GM23338 (cell line): ENCODE measurements around the gene HTR1D. TPM values are rescaled to one million over a fixed set of nuclear protein-coding genes. Genes with fewer than 3 reads are reported as not detected.

Experiments used
- ATAC-seq: fragments of 200-7000 bp; cut with Tn5 transposase; 3 replicates; pipeline ENCODE4 v1.9.1; 2020
- DNase-seq: peaks from one replicate; pipeline ENCODE4 v3.0.0-alpha.2; 2015; ENCODE audit warnings: low spot score
- H2AFZ ChIP-seq: fragments of 200-600 bp; sonication (generic); 2 replicates; pipeline ENCODE4 v1.8.0; 2016; ENCODE audit warnings: antibody characterized with exemption, mild to moderate bottlenecking, moderate library complexity
- H3F3A ChIP-seq: fragments of 200-600 bp; sonication (generic); replicated peaks from 2 replicates; pipeline ENCODE4 v1.8.0; 2017; ENCODE audit warnings: antibody characterized with exemption, mixed run types, low read depth
- H3K27ac ChIP-seq: fragments of 200-600 bp; sonication (generic); 2 replicates; pipeline ENCODE4 v1.6.1; 2016; ENCODE audit warnings: low read depth
- H3K27me3 ChIP-seq: fragments of 200-600 bp; sonication (generic); 2 replicates; pipeline ENCODE4 v1.8.0; 2016; ENCODE audit warnings: mild to moderate bottlenecking, mixed run types, moderate library complexity; ENCODE audit not compliant: insufficient read depth
- H3K36me3 ChIP-seq: fragments of 200-600 bp; sonication (generic); 2 replicates; pipeline ENCODE4 v1.8.0; 2016; ENCODE audit warnings: mild to moderate bottlenecking; ENCODE audit not compliant: insufficient read depth
- H3K4me1 ChIP-seq: fragments of 200-600 bp; sonication (generic); 2 replicates; pipeline ENCODE4 v1.8.0; 2016; ENCODE audit warnings: mild to moderate bottlenecking, moderate library complexity; ENCODE audit not compliant: insufficient read depth
- H3K4me2 ChIP-seq: fragments of 200-600 bp; sonication (generic); 2 replicates; pipeline ENCODE4 v1.7.1; 2017; ENCODE audit warnings: mixed run types
- H3K4me3 ChIP-seq: fragments of 200-600 bp; sonication (generic); 2 replicates; pipeline ENCODE4 v1.6.1; 2016; ENCODE audit warnings: mixed run types
- H3K79me2 ChIP-seq: fragments of 200-600 bp; sonication (generic); replicated peaks from 2 replicates; pipeline ENCODE4 v1.8.0; 2017; ENCODE audit warnings: mild to moderate bottlenecking; ENCODE audit not compliant: insufficient read depth
- H3K9me2 ChIP-seq: fragments of 200-600 bp; sonication (generic); 2 replicates; pipeline ENCODE4 v1.8.0; 2017; ENCODE audit not compliant: insufficient read depth
- H4K20me1 ChIP-seq: fragments of 200-600 bp; sonication (generic); replicated peaks from 2 replicates; pipeline ENCODE4 v1.8.0; 2017; ENCODE audit warnings: mild to moderate bottlenecking; ENCODE audit not compliant: insufficient read depth
- H3K27ac Mint-ChIP-seq: 2 replicates; pipeline ENCODE4 v1.8.0; 2020; ENCODE audit warnings: inconsistent platforms, mild to moderate bottlenecking, moderate library complexity, mixed read lengths
- H3K27me3 Mint-ChIP-seq: 3 replicates; pipeline ENCODE4 v1.8.0; 2022; ENCODE audit warnings: low read depth, mild to moderate bottlenecking, moderate library complexity, mixed read lengths, inconsistent platforms; ENCODE audit not compliant: insufficient read depth, poor library complexity
- H3K36me3 Mint-ChIP-seq: 3 replicates; pipeline ENCODE4 v1.8.0; 2021; ENCODE audit warnings: low read depth, mild to moderate bottlenecking, inconsistent platforms, moderate library complexity, mixed read lengths
- H3K4me1 Mint-ChIP-seq: 3 replicates; pipeline ENCODE4 v1.8.0; 2020; ENCODE audit warnings: mild to moderate bottlenecking, inconsistent platforms, mixed read lengths
- H3K4me3 Mint-ChIP-seq: 3 replicates; pipeline ENCODE4 v1.8.0; 2021; ENCODE audit warnings: moderate library complexity, mild to moderate bottlenecking, inconsistent platforms, mixed read lengths
- H3K9me3 Mint-ChIP-seq: 3 replicates; pipeline ENCODE4 v1.8.0; 2020; ENCODE audit warnings: moderate library complexity, mild to moderate bottlenecking, inconsistent platforms, mixed read lengths
- CREB1 ChIP-seq: fragments of 250-450 bp; sonication (Bioruptor Pico); IDR thresholded peaks from 2 replicates; pipeline ENCODE4 v1.5.0; 2020; ENCODE audit warnings: low read depth, mild to moderate bottlenecking, moderate library complexity
- ETS1 ChIP-seq: IDR thresholded peaks from 2 replicates; pipeline ENCODE4 v1.6.1; 2016; ENCODE audit warnings: antibody characterized with exemption
- EZH2phosphoT487 ChIP-seq: fragments of 200-600 bp; sonication (generic); IDR thresholded peaks from one replicate; pipeline ENCODE4 v1.8.1; 2018; ENCODE audit warnings: antibody characterized with exemption; ENCODE audit not compliant: unreplicated experiment
- JUNB ChIP-seq: IDR thresholded peaks from one replicate; pipeline ENCODE4 v1.6.1; 2016; ENCODE audit warnings: antibody characterized with exemption; ENCODE audit not compliant: unreplicated experiment
- NANOG ChIP-seq: IDR thresholded peaks from 2 replicates; pipeline ENCODE4 v1.6.1; 2016; ENCODE audit warnings: antibody characterized with exemption, borderline replicate concordance
- POLR2AphosphoS5 ChIP-seq: IDR thresholded peaks from 2 replicates; pipeline ENCODE4 v1.6.1; 2016; ENCODE audit warnings: antibody characterized with exemption, low read depth
- REST ChIP-seq: IDR thresholded peaks from one replicate; pipeline ENCODE4 v1.6.1; 2018; ENCODE audit warnings: antibody characterized with exemption; ENCODE audit not compliant: unreplicated experiment
- ZNF114 ChIP-seq: fragments of 250-450 bp; sonication (Bioruptor Pico); IDR thresholded peaks from 2 replicates; pipeline ENCODE4 v1.5.0; 2020; ENCODE audit warnings: mild to moderate bottlenecking, moderate library complexity
- ZNF331 ChIP-seq: fragments of 250-450 bp; sonication (Bioruptor Pico); IDR thresholded peaks from 2 replicates; pipeline ENCODE4 v1.5.0; 2020; ENCODE audit warnings: low read depth, mild to moderate bottlenecking, moderate library complexity
- polyA plus RNA-seq: library from polyadenylated mRNA; unstranded; fragments of >200 nt; fragmentation: Nextera tagmentation; extraction: Ambion mirVana; gene quantifications from 2 replicates; pipeline ENCODE4 v1.2.1, GENCODE V29; 2016
- total RNA-seq: library from RNA; depleted of rRNA; stranded (reverse); fragments of >200 nt; shearing (Covaris generic); gene quantifications from 2 replicates; pipeline ENCODE4 v1.2.3, GENCODE V29; 2014
- TF ChIP-seq, protein P1 (sequence below), 2 experiments: fragments of 200-600 bp in 1 of 2; sonication (generic) in 1 of 2; conservative IDR thresholded peaks; 2 replicates each; pipeline versions ENCODE4 v1.5.1 to v1.6.1; 2016 to 2017; ENCODE audit warnings: antibody characterized with exemption in 2 of 2, low read depth in 2 of 2, mild to moderate bottlenecking in 2 of 2, moderate library complexity in 1 of 2

Gene HTR1D
- total and polyA plus RNA-seq, 2 experiments from 2014 or later: 2.4 to 4.1 TPM

DNA sequence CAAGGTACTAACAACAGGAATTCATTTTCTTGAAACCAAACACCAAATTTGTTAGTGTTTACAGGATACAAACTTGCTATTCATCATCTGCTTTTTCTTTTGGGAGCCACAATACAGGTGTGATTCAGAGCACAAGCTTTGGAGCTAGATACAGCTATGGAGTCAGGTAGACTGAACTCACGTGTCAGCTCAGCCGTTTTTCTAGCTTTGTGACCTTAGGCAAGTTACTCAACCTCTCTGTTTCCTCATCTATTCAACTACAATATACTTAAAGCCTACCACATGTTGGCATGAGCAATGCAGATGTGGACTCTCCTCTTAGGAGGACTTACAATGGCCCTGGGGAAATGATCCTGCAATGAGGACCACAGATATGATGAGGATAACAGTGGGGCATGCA is 6.3 kb downstream of the HTR1D start (continued):
- no peak for TF ChIP-seq REST
- TF ChIP-seq, protein P1, sequence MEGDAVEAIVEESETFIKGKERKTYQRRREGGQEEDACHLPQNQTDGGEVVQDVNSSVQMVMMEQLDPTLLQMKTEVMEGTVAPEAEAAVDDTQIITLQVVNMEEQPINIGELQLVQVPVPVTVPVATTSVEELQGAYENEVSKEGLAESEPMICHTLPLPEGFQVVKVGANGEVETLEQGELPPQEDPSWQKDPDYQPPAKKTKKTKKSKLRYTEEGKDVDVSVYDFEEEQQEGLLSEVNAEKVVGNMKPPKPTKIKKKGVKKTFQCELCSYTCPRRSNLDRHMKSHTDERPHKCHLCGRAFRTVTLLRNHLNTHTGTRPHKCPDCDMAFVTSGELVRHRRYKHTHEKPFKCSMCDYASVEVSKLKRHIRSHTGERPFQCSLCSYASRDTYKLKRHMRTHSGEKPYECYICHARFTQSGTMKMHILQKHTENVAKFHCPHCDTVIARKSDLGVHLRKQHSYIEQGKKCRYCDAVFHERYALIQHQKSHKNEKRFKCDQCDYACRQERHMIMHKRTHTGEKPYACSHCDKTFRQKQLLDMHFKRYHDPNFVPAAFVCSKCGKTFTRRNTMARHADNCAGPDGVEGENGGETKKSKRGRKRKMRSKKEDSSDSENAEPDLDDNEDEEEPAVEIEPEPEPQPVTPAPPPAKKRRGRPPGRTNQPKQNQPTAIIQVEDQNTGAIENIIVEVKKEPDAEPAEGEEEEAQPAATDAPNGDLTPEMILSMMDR (conservative IDR thresholded peaks at IDR 0.05; ENCODE audit: low read depth in 2 of 2): no peak
- TF ChIP-seq NANOG: no peak
- TF ChIP-seq JUNB: no peak
- TF ChIP-seq ZNF114 (CRISPR knock-in tag): no peak
- no peak for TF ChIP-seq CREB1 (CRISPR knock-in tag)
- no peak for TF ChIP-seq ZNF331 (CRISPR knock-in tag)
- no peak for TF ChIP-seq EZH2phosphoT487
- no peak for TF ChIP-seq ETS1
- TF ChIP-seq POLR2AphosphoS5: no peak

- Histone ChIP-seq H3K27ac (no peak overlapping the region), H3K4me2 (no peak overlapping the region), H2AFZ (no peak overlapping the region), H4K20me1 (peaks cover 2% of the 10 kb centered on the region; the same call in 1 of the 2 replicates), H3K9me2 (no peaks in the 10 kb centered on the region), H3K27me3 (no peaks in the 10 kb centered on the region), H3F3A (no peaks in the 10 kb centered on the region), H3K36me3 (no peaks in the 10 kb centered on the region), H3K79me2 (peaks cover 8% of the 10 kb centered on the region; the same call in 1 of the 2 replicates), H3K4me1 (peaks cover 4% of the 10 kb centered on the region; the same call in 1 of the 2 replicates), H3K4me3 (no peak overlapping the region)
- Mint-ChIP-seq H3K27ac (no peak overlapping the region), H3K9me3 (no peaks in the 10 kb centered on the region), H3K4me1 (peaks cover 6% of the 10 kb centered on the region), H3K4me3 (no peak overlapping the region), H3K27me3 (peaks cover 1% of the 10 kb centered on the region), H3K36me3 (peaks cover 2% of the 10 kb centered on the region; the same call in 1 of the 3 replicates)
- ATAC-seq (peak; percentile 96), DNase-seq (peak; percentile 79)
- TF ChIP-seq, protein P1 (conservative IDR thresholded peaks at IDR 0.05; ENCODE audit: low read depth in 2 of 2): peak; percentile 60 to 77
- no peak for TF ChIP-seq JUNB
These were observed 6.9 kb downstream of the HTR1D start for GRCh38 chr1:23210351-23210785.
